SK-N-SH (cell line): ENCODE results near the gene ARHGEF11.

Source experiments
- CHD2 ChIP-seq: fragments of 150-350 bp; IDR thresholded peaks from 2 replicates; pipeline ENCODE4 v1.6.1; 2018; ENCODE audit warnings: low read length; ENCODE audit not compliant: partially characterized antibody
- GATA2 ChIP-seq: sonication (generic); formaldehyde crosslinking; IDR thresholded peaks from 2 replicates; pipeline ENCODE4 v1.5.0; 2020; ENCODE audit warnings: mild to moderate bottlenecking, missing genetic modification reagents
- POLR2AphosphoS5 ChIP-seq: IDR thresholded peaks from 2 replicates; pipeline ENCODE4 v1.6.1; 2012; ENCODE audit warnings: low read depth, low read length
- TF ChIP-seq, protein P1 (sequence below): IDR thresholded peaks from 2 replicates; pipeline ENCODE4 v1.4.0; 2012; ENCODE audit warnings: low read depth, borderline replicate concordance
- TF ChIP-seq, protein P2 (sequence below): fragments of 200-600 bp; sonication (generic); IDR thresholded peaks from 2 replicates; pipeline ENCODE4 v1.6.1; 2017; ENCODE audit warnings: antibody characterized with exemption, mild to moderate bottlenecking, moderate library complexity

GRCh38 chr1:157035121-157035520, 10.4 kb downstream of the ARHGEF11 start:
- no peak for TF ChIP-seq CHD2
- TF ChIP-seq, protein P1, sequence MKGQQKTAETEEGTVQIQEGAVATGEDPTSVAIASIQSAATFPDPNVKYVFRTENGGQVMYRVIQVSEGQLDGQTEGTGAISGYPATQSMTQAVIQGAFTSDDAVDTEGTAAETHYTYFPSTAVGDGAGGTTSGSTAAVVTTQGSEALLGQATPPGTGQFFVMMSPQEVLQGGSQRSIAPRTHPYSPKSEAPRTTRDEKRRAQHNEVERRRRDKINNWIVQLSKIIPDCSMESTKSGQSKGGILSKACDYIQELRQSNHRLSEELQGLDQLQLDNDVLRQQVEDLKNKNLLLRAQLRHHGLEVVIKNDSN = no peak
- TF ChIP-seq POLR2AphosphoS5 = no peak
- TF ChIP-seq, protein P2, sequence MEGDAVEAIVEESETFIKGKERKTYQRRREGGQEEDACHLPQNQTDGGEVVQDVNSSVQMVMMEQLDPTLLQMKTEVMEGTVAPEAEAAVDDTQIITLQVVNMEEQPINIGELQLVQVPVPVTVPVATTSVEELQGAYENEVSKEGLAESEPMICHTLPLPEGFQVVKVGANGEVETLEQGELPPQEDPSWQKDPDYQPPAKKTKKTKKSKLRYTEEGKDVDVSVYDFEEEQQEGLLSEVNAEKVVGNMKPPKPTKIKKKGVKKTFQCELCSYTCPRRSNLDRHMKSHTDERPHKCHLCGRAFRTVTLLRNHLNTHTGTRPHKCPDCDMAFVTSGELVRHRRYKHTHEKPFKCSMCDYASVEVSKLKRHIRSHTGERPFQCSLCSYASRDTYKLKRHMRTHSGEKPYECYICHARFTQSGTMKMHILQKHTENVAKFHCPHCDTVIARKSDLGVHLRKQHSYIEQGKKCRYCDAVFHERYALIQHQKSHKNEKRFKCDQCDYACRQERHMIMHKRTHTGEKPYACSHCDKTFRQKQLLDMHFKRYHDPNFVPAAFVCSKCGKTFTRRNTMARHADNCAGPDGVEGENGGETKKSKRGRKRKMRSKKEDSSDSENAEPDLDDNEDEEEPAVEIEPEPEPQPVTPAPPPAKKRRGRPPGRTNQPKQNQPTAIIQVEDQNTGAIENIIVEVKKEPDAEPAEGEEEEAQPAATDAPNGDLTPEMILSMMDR = no peak
- no peak for TF ChIP-seq GATA2 (CRISPR knock-in tag)
